Tibial artery (tissue), 4 donors: ENCODE data around the gene GRM3.

Experiments used
- DNase-seq, 2 donors: peaks; one replicate each; pipeline ENCODE4 v3.0.0-alpha.2; 2019
- H3K27ac ChIP-seq, 2 donors: fragments of 200-600 bp; sonication (generic) in 1 of 2; 1 replicate in 1 of 2; 2 replicates in 1 of 2; pipeline ENCODE4 v1.5.1; 2018 to 2019; ENCODE audit warnings: mild to moderate bottlenecking in 1 of 2
- H3K27me3 ChIP-seq, 2 donors: fragments of 200-600 bp; sonication (generic) in 1 of 2; one replicate each; pipeline versions ENCODE4 v1.5.1 to v1.6.0; 2016 to 2019
- H3K36me3 ChIP-seq, 3 donors: fragments of 200-600 bp; sonication (generic) in 2 of 3; one replicate each; pipeline ENCODE4 v1.5.1; 2016 to 2019; ENCODE audit warnings: mild to moderate bottlenecking in 2 of 3
- H3K4me1 ChIP-seq, 4 donors: fragments of 200-600 bp; sonication (generic) in 2 of 4; 1 replicate in 3 of 4; 2 replicates in 1 of 4; pipeline ENCODE4 v1.5.1; 2016 to 2019
- H3K4me3 ChIP-seq, 2 donors: fragments of 200-600 bp; sonication (generic) in 1 of 2; 1 replicate in 1 of 2; 2 replicates in 1 of 2; pipeline ENCODE4 v1.5.1; 2018 to 2019; ENCODE audit warnings: mild to moderate bottlenecking in 2 of 2
- H3K9me3 ChIP-seq, 3 donors: fragments of 200-600 bp; sonication (generic) in 1 of 3; one replicate each; pipeline ENCODE4 v1.5.1; 2016 to 2019
- CTCF ChIP-seq, 2 experiments: fragments of 200-600 bp in 1 of 2; fragments of 450-650 bp in 1 of 2; IDR thresholded peaks; one replicate each; pipeline ENCODE4 v1.5.1; 2017 to 2019; ENCODE audit warnings: antibody characterized with exemption in 2 of 2, mild to moderate bottlenecking in 1 of 2, moderate library complexity in 1 of 2
- intact Hi-C: fragments of 100-400 bp; cut with DNase I; formaldehyde crosslinking; loops from one replicate; pipeline ENCODE4 v1.15.0; 2023; ENCODE audit warnings: low total_unique reads

The GRM3 gene

GRCh38 chr7:86863452-86863851 is 219.7 kb downstream of the GRM3 start:
- Histone ChIP-seq H3K9me3 (peaks cover 0 to 5% (median 0%) of the 10 kb centered on the region in 3 donors), H3K27me3 (no peaks in the 10 kb centered on the region), H3K27ac (no peak overlapping the region), H3K4me1 (no peaks in the 10 kb centered on the region), H3K4me3 (no peak overlapping the region), H3K36me3 (no peaks in the 10 kb centered on the region)
- TF ChIP-seq CTCF (IDR thresholded peaks at IDR 0.05), result no peak
- intact Hi-C loops, result no loop called here
- DNase-seq, result no peak

- intact Hi-C loops, result no loop called here
- H3K36me3 ChIP-seq, result no peaks in the 10 kb centered on the region
- H3K27ac ChIP-seq, result no peak overlapping the region
- H3K9me3 ChIP-seq, result peaks cover 0 to 5% (median 0%) of the 10 kb centered on the region in 3 donors
- H3K27me3 ChIP-seq, result no peaks in the 10 kb centered on the region
- TF ChIP-seq CTCF (IDR thresholded peaks at IDR 0.05), result no peak
- no peak overlapping the region for H3K4me3 ChIP-seq
- DNase-seq, result no peak
- H3K4me1 ChIP-seq, result no peaks in the 10 kb centered on the region
Observed at GRCh38 chr7:86867163-86867762, 223.6 kb downstream of the GRM3 start.

DNA sequence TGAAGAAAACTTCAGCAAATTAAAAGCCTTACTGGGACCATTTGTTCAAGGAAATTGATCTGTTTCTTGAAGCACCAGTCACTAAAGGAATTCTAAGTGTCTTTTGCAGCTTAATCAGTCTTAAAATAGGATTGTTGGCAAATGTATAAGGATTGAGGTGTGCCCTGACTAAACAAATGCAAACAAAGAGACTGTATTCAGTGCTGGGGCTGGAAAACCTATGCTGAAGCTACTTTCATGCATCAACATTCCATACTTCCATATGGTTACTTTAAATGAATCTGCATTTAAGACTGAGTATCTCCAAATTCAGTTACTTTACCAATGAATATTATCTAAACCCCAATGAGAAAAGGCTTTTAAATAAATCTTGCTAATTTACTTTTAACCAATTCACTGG is 232.4 kb downstream of the GRM3 start:
- TF ChIP-seq CTCF (IDR thresholded peaks at IDR 0.05), result no peak
- H3K27ac ChIP-seq, result no peak overlapping the region
- intact Hi-C loops, result no loop called here

DNA sequence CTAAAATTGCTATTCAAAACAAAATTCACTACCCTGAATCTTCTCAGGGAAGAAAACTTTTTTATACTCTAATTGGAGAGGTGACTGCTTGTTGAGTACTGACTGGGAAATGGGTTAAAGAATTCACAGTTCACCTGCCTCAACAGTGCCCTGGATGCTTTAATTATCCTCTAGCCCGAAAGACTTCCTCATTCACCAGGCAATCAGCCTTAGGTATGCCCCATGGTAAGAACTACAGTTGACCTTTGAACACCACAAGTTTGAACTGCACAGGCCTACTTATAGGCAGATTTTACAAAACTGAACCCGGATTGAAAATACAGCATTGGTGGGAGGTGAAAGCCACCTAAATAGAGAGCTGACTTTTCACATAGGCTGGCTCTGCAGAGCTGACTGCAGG is 240.4 kb downstream of the GRM3 start:
- no peak for TF ChIP-seq CTCF (IDR thresholded peaks at IDR 0.05)
- H3K27ac ChIP-seq, result no peak overlapping the region
- no peak for DNase-seq
- H3K27me3 ChIP-seq, result no peaks in the 10 kb centered on the region
- intact Hi-C loops, result no loop called here
- H3K4me3 ChIP-seq, result no peak overlapping the region
- no peaks in the 10 kb centered on the region for H3K9me3 ChIP-seq
- H3K36me3 ChIP-seq, result peaks cover 0 to under 1% (median 0%) of the 10 kb centered on the region in 3 donors
- H3K4me1 ChIP-seq, result no peaks in the 10 kb centered on the region

More for the DNA sequence above, 232.4 kb downstream of the GRM3 start:
- Histone ChIP-seq H3K36me3 (no peaks in the 10 kb centered on the region), H3K4me3 (no peak overlapping the region), H3K4me1 (no peaks in the 10 kb centered on the region), H3K27me3 (no peaks in the 10 kb centered on the region), H3K9me3 (no peaks in the 10 kb centered on the region)
- DNase-seq, result no peak

DNA sequence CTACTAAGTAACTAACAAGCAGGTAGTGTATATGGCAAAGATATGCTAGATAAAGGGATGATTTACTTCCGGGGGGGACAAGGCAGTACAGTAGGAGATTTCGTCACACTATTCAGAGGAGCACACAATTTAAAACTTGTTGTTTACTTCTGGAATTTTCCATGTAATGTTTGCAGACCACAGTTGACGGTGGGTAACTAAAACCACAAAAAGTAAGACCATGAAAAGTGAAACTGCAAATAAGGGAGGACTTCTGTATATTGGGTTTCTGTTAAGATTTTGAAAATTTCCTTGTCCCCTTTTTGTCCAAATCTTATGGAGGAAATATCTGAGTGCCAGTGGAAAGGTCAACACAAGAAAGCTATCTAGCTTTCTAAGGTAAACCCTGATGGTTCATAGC is 245.8 kb downstream of the GRM3 start:
- peaks cover 4 to 10% (median 10%) of the 10 kb centered on the region in 3 donors for H3K36me3 ChIP-seq
- H3K4me3 ChIP-seq, result no peak overlapping the region
- DNase-seq, result no peak
- TF ChIP-seq CTCF (IDR thresholded peaks at IDR 0.05), result no peak
- H3K27me3 ChIP-seq, result no peaks in the 10 kb centered on the region
- intact Hi-C loops, result no loop called here
- H3K9me3 ChIP-seq, result no peaks in the 10 kb centered on the region
- no peak overlapping the region for H3K27ac ChIP-seq
- H3K4me1 ChIP-seq, result no peaks in the 10 kb centered on the region

GRCh38 chr7:86898171-86898570 is 254.5 kb downstream of the GRM3 start:
- DNase-seq, result no peak
- TF ChIP-seq CTCF (IDR thresholded peaks at IDR 0.05), result no peak
- H3K4me3 ChIP-seq, result no peak overlapping the region
- intact Hi-C loops, result no loop called here
- no peak overlapping the region for H3K27ac ChIP-seq
- peaks cover 0 to 8% (median 4%) of the 10 kb centered on the region in 3 donors for H3K36me3 ChIP-seq
- H3K9me3 ChIP-seq, result no peaks in the 10 kb centered on the region
- no peaks in the 10 kb centered on the region for H3K4me1 ChIP-seq
- H3K27me3 ChIP-seq, result no peaks in the 10 kb centered on the region
